ENCODE results near the gene ZNF80. TPM values are rescaled to one million over a fixed set of nuclear protein-coding genes. Genes with fewer than 3 reads are reported as not detected.
A peak's percentile ranks its signal among the peaks of the same experiment; 100 is the strongest.
"Not testable (repeated sequence)": the region's sequence is repeated elsewhere in the genome, so short reads cannot be mapped to it uniquely, and the experiment has no call there.

Gene ZNF80
- total RNA-seq (not detected in 2 replicates), polyA plus RNA-seq (not detected in 2 replicates), polyA minus RNA-seq (not detected in 2 replicates), Bru-seq, nascent RNA (not detected), BruChase-seq, experiment 1, labeled RNA remaining after a 6-hour chase (not detected), BruChase-seq, experiment 2, labeled RNA remaining after a 2-hour chase (percentile 14 among the genes with signal in this experiment)
- polyA plus RNA-seq (2011; cell fraction: cytosol; rRNA removed), result not detected in 2 replicates
- not detected in 2 replicates for polyA plus RNA-seq (2011; cell fraction: nucleus; rRNA removed)
- not detected in 2 replicates for polyA plus RNA-seq (2012)
- not detected for polyA minus RNA-seq (2011; cell fraction: cytosol; rRNA and poly(A)+ RNA removed)
- polyA minus RNA-seq (2011; cell fraction: nucleus; rRNA and poly(A)+ RNA removed), result not detected in 2 replicates
- long read RNA-seq, result 0 reads

DNA sequence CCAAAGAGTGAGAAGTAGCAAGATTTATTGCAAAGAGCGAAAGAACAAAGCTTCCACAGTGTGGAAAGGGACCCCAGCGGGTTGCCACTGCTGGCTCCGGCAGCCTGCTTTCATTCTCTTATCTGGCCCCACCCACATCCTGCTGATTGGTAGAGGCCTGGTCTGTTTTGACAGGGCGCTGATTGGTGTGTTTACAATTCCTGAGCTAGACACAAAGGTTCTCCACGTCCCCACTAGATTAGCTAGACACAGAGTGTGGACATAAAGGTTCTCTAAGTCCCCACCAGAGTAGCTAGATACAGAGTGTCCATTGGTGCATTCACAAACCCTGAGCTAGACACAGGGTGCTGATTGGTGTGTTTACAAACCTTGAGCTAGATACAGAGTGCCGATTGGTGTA is at the start of gene ZNF80:
TSS of gene ZNF80 (minus strand) at position 101 of the 400 bp plus-strand sequence. CDS start 504 bp downstream, outside the sequence.
- H3K27ac ChIP-seq (ENCODE audit: insufficient read depth, low read depth, low read length); H3K36me3 ChIP-seq (ENCODE audit: control insufficient read depth in 2 of 2, extremely low read depth in 1 of 2, insufficient read depth in 2 of 2, low read length in 2 of 2); H3K79me2 ChIP-seq (ENCODE audit: control insufficient read depth, insufficient read depth, low read length); H3K4me2 ChIP-seq (ENCODE audit: insufficient read depth, low read length); FAIRE-seq; intact Hi-C loops (cut with micrococcal nuclease); POLR2A ChIA-PET; H3K9me1 ChIP-seq (replicated peaks; ENCODE audit: control insufficient read depth, extremely low read depth, insufficient read depth, low read length); H3K9ac ChIP-seq (replicated peaks; ENCODE audit: extremely low read depth, insufficient read depth, low read length); CTCF ChIA-PET; BruUV-seq (replicated peaks); DNase-seq (ENCODE audit: low read depth, low spot score); H3K4me3 ChIP-seq (replicated peaks in 1 of 3; ENCODE audit: insufficient read depth in 1 of 3, low read depth in 1 of 3, low read length in 3 of 3); dilution Hi-C loops (cut with MboI; ENCODE audit: extremely low pct_ligation_motif_present, low sequenced_read_pairs); H3K9me3 ChIP-seq (replicated peaks; ENCODE audit: control insufficient read depth, insufficient read depth, low read length); H3K4me1 ChIP-seq (ENCODE audit: control insufficient read depth, extremely low read depth, insufficient read depth, low read length); H4K20me1 ChIP-seq (replicated peaks; ENCODE audit: control insufficient read depth, extremely low read depth, insufficient read depth, low read length); H2AFZ ChIP-seq (ENCODE audit: low read depth, low read length); H3K27me3 ChIP-seq (ENCODE audit: control insufficient read depth in 2 of 2, insufficient read depth in 2 of 2, low read length in 2 of 2): not testable (repeated sequence)

- H4K20me1 ChIP-seq (replicated peaks; ENCODE audit: control insufficient read depth, extremely low read depth, insufficient read depth, low read length), result no peaks in the 10 kb centered on the region
- intact Hi-C loops (cut with micrococcal nuclease) (no loop called here), dilution Hi-C loops (cut with MboI; ENCODE audit: extremely low pct_ligation_motif_present, low sequenced_read_pairs) (no loop called here)
- H3K9me1 ChIP-seq (replicated peaks; ENCODE audit: control insufficient read depth, extremely low read depth, insufficient read depth, low read length), result no peaks in the 10 kb centered on the region
- CTCF ChIA-PET, result interaction anchor here (1.1 to 1.6 kb wide), 2 partner anchors 13 to 134 kb away, joined by 3 to 10 read pairs; no protein-coding TSS in a partner anchor
- H2AFZ ChIP-seq (ENCODE audit: low read depth, low read length), result no peak overlapping the region
- no peak overlapping the region for H3K4me3 ChIP-seq (replicated peaks in 1 of 3; ENCODE audit: insufficient read depth in 1 of 3, low read depth in 1 of 3, low read length in 3 of 3)
- no peaks in the 10 kb centered on the region for H3K79me2 ChIP-seq (ENCODE audit: control insufficient read depth, insufficient read depth, low read length)
- no TSS peak for BruUV-seq (replicated peaks)
- H3K36me3 ChIP-seq (ENCODE audit: control insufficient read depth in 2 of 2, extremely low read depth in 1 of 2, insufficient read depth in 2 of 2, low read length in 2 of 2), result no peaks in the 10 kb centered on the region
- POLR2A ChIA-PET, result no interaction called here
- H3K4me2 ChIP-seq (ENCODE audit: insufficient read depth, low read length), result no peak overlapping the region
- no peak for FAIRE-seq
- H3K27me3 ChIP-seq (ENCODE audit: control insufficient read depth in 2 of 2, insufficient read depth in 2 of 2, low read length in 2 of 2), result no peaks in the 10 kb centered on the region
- no peak for TF ChIP-seq POLR2A (IDR thresholded peaks at IDR 0.05; ENCODE audit: low read depth, low read length)
- no peak for TF ChIP-seq GATA2 (IDR thresholded peaks at IDR 0.05; ENCODE audit: insufficient read depth, insufficient read length, low read depth, low read length)
- TF ChIP-seq MAX (IDR thresholded peaks at IDR 0.05; ENCODE audit: insufficient read depth, insufficient read length), result no peak
- TF ChIP-seq FOS (IDR thresholded peaks at IDR 0.05; ENCODE audit: borderline replicate concordance, insufficient read depth, low read length), result no peak
- no peak for TF ChIP-seq EZH2 (IDR thresholded peaks at IDR 0.05; ENCODE audit: borderline replicate concordance, low read depth, low read length, severe bottlenecking)
- TF ChIP-seq JUN (IDR thresholded peaks at IDR 0.05; ENCODE audit: borderline replicate concordance, insufficient read depth, insufficient read length, low read depth), result no peak
- no peak for TF ChIP-seq POLR2AphosphoS5 (IDR thresholded peaks at IDR 0.05; ENCODE audit: insufficient read depth, low read depth, low read length)
- TF ChIP-seq MYC (IDR thresholded peaks at IDR 0.05; ENCODE audit: low read depth, low read length), result no peak
- TF ChIP-seq, protein P1, sequence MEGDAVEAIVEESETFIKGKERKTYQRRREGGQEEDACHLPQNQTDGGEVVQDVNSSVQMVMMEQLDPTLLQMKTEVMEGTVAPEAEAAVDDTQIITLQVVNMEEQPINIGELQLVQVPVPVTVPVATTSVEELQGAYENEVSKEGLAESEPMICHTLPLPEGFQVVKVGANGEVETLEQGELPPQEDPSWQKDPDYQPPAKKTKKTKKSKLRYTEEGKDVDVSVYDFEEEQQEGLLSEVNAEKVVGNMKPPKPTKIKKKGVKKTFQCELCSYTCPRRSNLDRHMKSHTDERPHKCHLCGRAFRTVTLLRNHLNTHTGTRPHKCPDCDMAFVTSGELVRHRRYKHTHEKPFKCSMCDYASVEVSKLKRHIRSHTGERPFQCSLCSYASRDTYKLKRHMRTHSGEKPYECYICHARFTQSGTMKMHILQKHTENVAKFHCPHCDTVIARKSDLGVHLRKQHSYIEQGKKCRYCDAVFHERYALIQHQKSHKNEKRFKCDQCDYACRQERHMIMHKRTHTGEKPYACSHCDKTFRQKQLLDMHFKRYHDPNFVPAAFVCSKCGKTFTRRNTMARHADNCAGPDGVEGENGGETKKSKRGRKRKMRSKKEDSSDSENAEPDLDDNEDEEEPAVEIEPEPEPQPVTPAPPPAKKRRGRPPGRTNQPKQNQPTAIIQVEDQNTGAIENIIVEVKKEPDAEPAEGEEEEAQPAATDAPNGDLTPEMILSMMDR (IDR thresholded peaks at IDR 0.05; ENCODE audit: extremely low read depth in 1 of 2, insufficient read depth in 1 of 2, low read depth in 1 of 2, low read length in 2 of 2), result no peak
- no peaks in the 10 kb centered on the region for H3K9me3 ChIP-seq (replicated peaks; ENCODE audit: control insufficient read depth, insufficient read depth, low read length)
- no peak overlapping the region for H3K27ac ChIP-seq (ENCODE audit: insufficient read depth, low read depth, low read length)
- H3K4me1 ChIP-seq (ENCODE audit: control insufficient read depth, extremely low read depth, insufficient read depth, low read length), result no peaks in the 10 kb centered on the region
- H3K9ac ChIP-seq (replicated peaks; ENCODE audit: extremely low read depth, insufficient read depth, low read length), result no peak overlapping the region
- no peak for DNase-seq (ENCODE audit: low read depth, low spot score)
Measured at GRCh38 chr3:114286266-114286665, 48.9 kb upstream of the ZNF80 start.

Data from endothelial cell of umbilical vein (primary cell).